ENCODE results near the gene SNAPC1. TPM values are rescaled to one million over a fixed set of nuclear protein-coding genes. Genes with fewer than 3 reads are reported as not detected.

The SNAPC1 gene
- total RNA-seq, 2 experiments from 2014 or later, result 4.8 to 5.0 TPM

DNA sequence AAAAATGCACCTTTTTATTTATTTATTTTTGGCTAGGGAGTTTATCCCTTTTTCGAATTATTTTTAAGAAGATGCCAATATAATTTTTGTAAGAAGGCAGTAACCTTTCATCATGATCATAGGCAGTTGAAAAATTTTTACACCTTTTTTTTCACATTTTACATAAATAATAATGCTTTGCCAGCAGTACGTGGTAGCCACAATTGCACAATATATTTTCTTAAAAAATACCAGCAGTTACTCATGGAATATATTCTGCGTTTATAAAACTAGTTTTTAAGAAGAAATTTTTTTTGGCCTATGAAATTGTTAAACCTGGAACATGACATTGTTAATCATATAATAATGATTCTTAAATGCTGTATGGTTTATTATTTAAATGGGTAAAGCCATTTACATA, 14.9 kb upstream of the SNAPC1 start:
- Mint-ChIP-seq H3K36me3 (ENCODE audit: low read depth) (peaks cover 63% of the 10 kb centered on the region), H3K4me3 (no peak overlapping the region), H3K27me3 (no peaks in the 10 kb centered on the region), H3K27ac (no peak overlapping the region), H3K9me3 (no peaks in the 10 kb centered on the region), H3K4me1 (ENCODE audit: low read depth) (peaks cover 4% of the 10 kb centered on the region)
- no peak for DNase-seq
- TF ChIP-seq, protein P1, sequence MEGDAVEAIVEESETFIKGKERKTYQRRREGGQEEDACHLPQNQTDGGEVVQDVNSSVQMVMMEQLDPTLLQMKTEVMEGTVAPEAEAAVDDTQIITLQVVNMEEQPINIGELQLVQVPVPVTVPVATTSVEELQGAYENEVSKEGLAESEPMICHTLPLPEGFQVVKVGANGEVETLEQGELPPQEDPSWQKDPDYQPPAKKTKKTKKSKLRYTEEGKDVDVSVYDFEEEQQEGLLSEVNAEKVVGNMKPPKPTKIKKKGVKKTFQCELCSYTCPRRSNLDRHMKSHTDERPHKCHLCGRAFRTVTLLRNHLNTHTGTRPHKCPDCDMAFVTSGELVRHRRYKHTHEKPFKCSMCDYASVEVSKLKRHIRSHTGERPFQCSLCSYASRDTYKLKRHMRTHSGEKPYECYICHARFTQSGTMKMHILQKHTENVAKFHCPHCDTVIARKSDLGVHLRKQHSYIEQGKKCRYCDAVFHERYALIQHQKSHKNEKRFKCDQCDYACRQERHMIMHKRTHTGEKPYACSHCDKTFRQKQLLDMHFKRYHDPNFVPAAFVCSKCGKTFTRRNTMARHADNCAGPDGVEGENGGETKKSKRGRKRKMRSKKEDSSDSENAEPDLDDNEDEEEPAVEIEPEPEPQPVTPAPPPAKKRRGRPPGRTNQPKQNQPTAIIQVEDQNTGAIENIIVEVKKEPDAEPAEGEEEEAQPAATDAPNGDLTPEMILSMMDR (IDR thresholded peaks at IDR 0.05), result no peak
- ChIA-PET POLR2A (interaction anchor here (7.1 kb wide), 1 partner anchor 15 kb away, joined by 37 read pairs; the partner anchor contains the start of gene SNAPC1), CTCF (no interaction called here)
- Histone ChIP-seq H3K9me3 (ENCODE audit: control insufficient read depth in 1 of 2, insufficient read depth in 1 of 2, low read length in 2 of 2) (no peaks in the 10 kb centered on the region), H3K36me3 (ENCODE audit: insufficient read depth, low read length) (peaks cover 57% of the 10 kb centered on the region), H3K4me3 (ENCODE audit: low read length) (no peak overlapping the region), H3K27ac (ENCODE audit: low read depth in 1 of 2, low read length in 2 of 2) (no peak overlapping the region), H3K4me1 (ENCODE audit: insufficient read depth, low read length) (peaks cover 7% of the 10 kb centered on the region), H3K27me3 (ENCODE audit: control insufficient read depth in 1 of 2, insufficient read depth in 2 of 2, low read length in 2 of 2) (no peaks in the 10 kb centered on the region)
- no peak for ATAC-seq (ENCODE audit: poor library complexity)
- intact Hi-C loops (cut with DNase I, micrococcal nuclease), result loop anchor here in 1 of 2 experiments (2.0 kb wide), 1 partner anchor 15 kb away; the partner anchor contains the start of gene SNAPC1

DNA sequence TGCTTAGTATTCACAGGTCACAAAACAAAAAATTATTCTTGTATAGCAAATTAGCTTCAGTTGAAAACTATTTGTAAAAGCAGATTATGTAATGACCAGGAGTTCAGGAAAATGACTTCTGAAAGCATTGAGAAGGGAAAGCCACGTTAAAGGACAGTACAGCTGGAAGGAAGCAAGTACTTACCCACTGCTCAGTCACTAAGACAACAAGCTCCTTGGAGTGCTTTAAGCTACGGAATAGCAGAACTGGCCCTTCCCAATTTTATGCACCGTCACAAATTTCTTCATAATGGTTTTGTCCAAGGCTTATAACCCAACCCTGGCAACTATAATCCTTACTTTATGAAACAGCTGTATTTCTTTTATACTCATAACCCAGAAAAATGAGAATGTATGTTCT, 13.0 kb upstream of the SNAPC1 start:
- H3K9me3 ChIP-seq (ENCODE audit: control insufficient read depth in 1 of 2, insufficient read depth in 1 of 2, low read length in 2 of 2), result no peaks in the 10 kb centered on the region
- Mint-ChIP-seq H3K4me3 (peak overlapping the region; percentile 0), H3K4me1 (ENCODE audit: low read depth) (peaks cover 4% of the 10 kb centered on the region), H3K27ac (peak overlapping the region; percentile 58), H3K36me3 (ENCODE audit: low read depth) (peaks cover 48% of the 10 kb centered on the region), H3K27me3 (no peaks in the 10 kb centered on the region), H3K9me3 (no peaks in the 10 kb centered on the region)
- ChIA-PET POLR2A (interaction anchor here (1.7 to 7.1 kb wide), 2 partner anchors 13 to 43 kb away, joined by 3 to 37 read pairs; partner anchors contain the start of gene SNAPC1), CTCF (interaction anchor here (0.7 to 1.9 kb wide), 4 partner anchors 15 to 795 kb away, joined by 3 to 5 read pairs (median 4); no protein-coding TSS in a partner anchor)
- TF ChIP-seq, protein P1 (IDR thresholded peaks at IDR 0.05), result no peak
- peaks cover 7% of the 10 kb centered on the region for H3K4me1 ChIP-seq (ENCODE audit: insufficient read depth, low read length)
- H3K27me3 ChIP-seq (ENCODE audit: control insufficient read depth in 1 of 2, insufficient read depth in 2 of 2, low read length in 2 of 2), result no peaks in the 10 kb centered on the region
- H3K36me3 ChIP-seq (ENCODE audit: insufficient read depth, low read length), result peaks cover 41% of the 10 kb centered on the region
- no peak overlapping the region for H3K4me3 ChIP-seq (ENCODE audit: low read length)
- no peak for ATAC-seq (ENCODE audit: poor library complexity)
- no peak overlapping the region for H3K27ac ChIP-seq (ENCODE audit: low read depth in 1 of 2, low read length in 2 of 2)
- peak in 1 of 14 experiments; percentile 17 for DNase-seq
- intact Hi-C loops (cut with DNase I, micrococcal nuclease), result no loop called here

DNA sequence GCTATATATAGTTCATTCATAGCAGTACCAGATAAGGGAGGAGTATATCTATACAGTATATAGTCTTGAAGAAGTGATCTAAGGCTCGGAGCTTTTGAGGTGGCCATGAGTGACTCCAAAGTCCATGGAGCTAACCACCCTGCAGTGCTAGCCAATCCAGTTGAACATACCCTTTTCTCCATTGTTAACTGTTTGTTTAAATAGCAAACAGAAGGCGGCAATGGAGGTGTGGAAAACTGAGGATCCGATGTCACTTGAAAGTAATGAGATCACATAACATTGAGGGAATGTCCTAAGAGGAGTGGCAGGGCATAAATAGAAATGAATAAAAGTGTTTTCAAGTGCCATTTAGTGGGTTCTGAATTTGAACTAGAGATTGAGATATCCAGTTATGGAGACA, 12.4 kb upstream of the SNAPC1 start:
- intact Hi-C loops (cut with DNase I, micrococcal nuclease), result loop anchor here in 1 of 2 experiments (5.0 kb wide), 2 partner anchors 53 to 87 kb away; partner anchors contain the start of gene HIF1A
- no peak overlapping the region for H3K27ac ChIP-seq (ENCODE audit: low read depth in 1 of 2, low read length in 2 of 2)
- POLR2A ChIA-PET, result interaction anchor here (0.6 to 7.1 kb wide), 3 partner anchors 12 to 1655 kb away, joined by 3 to 37 read pairs (median 3); partner anchors contain the start of gene SNAPC1
- H3K36me3 ChIP-seq (ENCODE audit: insufficient read depth, low read length), result peaks cover 35% of the 10 kb centered on the region
- peak overlapping the region; percentile 58 for H3K27ac Mint-ChIP-seq
- H3K4me1 ChIP-seq (ENCODE audit: insufficient read depth, low read length), result peaks cover 7% of the 10 kb centered on the region
- H3K9me3 Mint-ChIP-seq, result no peaks in the 10 kb centered on the region
- H3K4me3 Mint-ChIP-seq, result peak overlapping the region; percentile 83
- ATAC-seq (ENCODE audit: poor library complexity) (no peak), DNase-seq (no peak)
- TF ChIP-seq, protein P1 (IDR thresholded peaks at IDR 0.05), result no peak
- no peaks in the 10 kb centered on the region for H3K27me3 ChIP-seq (ENCODE audit: control insufficient read depth in 1 of 2, insufficient read depth in 2 of 2, low read length in 2 of 2)
- H3K4me3 ChIP-seq (ENCODE audit: low read length), result no peak overlapping the region
- H3K36me3 Mint-ChIP-seq (ENCODE audit: low read depth), result peaks cover 43% of the 10 kb centered on the region
- no peaks in the 10 kb centered on the region for H3K9me3 ChIP-seq (ENCODE audit: control insufficient read depth in 1 of 2, insufficient read depth in 1 of 2, low read length in 2 of 2)
- CTCF ChIA-PET, result interaction anchor here (1.3 to 1.9 kb wide), 2 partner anchors 15 to 88 kb away, joined by 3 to 4 read pairs; no protein-coding TSS in a partner anchor
- peaks cover 4% of the 10 kb centered on the region for H3K4me1 Mint-ChIP-seq (ENCODE audit: low read depth)
- H3K27me3 Mint-ChIP-seq, result no peaks in the 10 kb centered on the region

Measured in CD4-positive, alpha-beta T cell (primary cell).